Hepatocyte (in vitro differentiated cells): ENCODE data around the gene PDXP. TPM values are rescaled to one million over a fixed set of nuclear protein-coding genes. Genes with fewer than 3 reads are reported as not detected.

Experiments
- DNase-seq: peaks from one replicate; pipeline ENCODE4 v3.0.0-alpha.2; 2016; ENCODE audit warnings: low spot score
- H2AFZ ChIP-seq: fragments of 200-600 bp; sonication (generic); 2 replicates; pipeline ENCODE4 v1.6.0; 2016; ENCODE audit warnings: antibody characterized with exemption, mild to moderate bottlenecking
- H3K27ac ChIP-seq: fragments of 200-600 bp; sonication (generic); 2 replicates; pipeline ENCODE4 v1.5.1; 2016; ENCODE audit warnings: mild to moderate bottlenecking
- H3K27me3 ChIP-seq: fragments of 200-600 bp; sonication (generic); 2 replicates; pipeline ENCODE4 v1.6.1; 2016
- H3K36me3 ChIP-seq: fragments of 200-600 bp; sonication (generic); replicated peaks from 2 replicates; pipeline ENCODE4 v1.5.1; 2016; ENCODE audit warnings: low read depth; ENCODE audit not compliant: insufficient read depth
- H3K4me1 ChIP-seq: fragments of 200-600 bp; sonication (generic); 2 replicates; pipeline ENCODE4 v1.5.1; 2016; ENCODE audit warnings: mild to moderate bottlenecking, moderate library complexity; ENCODE audit not compliant: insufficient read depth
- H3K4me2 ChIP-seq: fragments of 200-600 bp; sonication (generic); 2 replicates; pipeline ENCODE4 v1.6.0; 2016
- H3K4me3 ChIP-seq: fragments of 200-600 bp; sonication (generic); 2 replicates; pipeline ENCODE4 v1.5.1; 2016; ENCODE audit warnings: mild to moderate bottlenecking
- H3K79me2 ChIP-seq: fragments of 200-600 bp; sonication (generic); 2 replicates; pipeline ENCODE4 v1.6.0; 2017; ENCODE audit warnings: mild to moderate bottlenecking
- H3K9me2 ChIP-seq: fragments of 200-600 bp; sonication (generic); replicated peaks from 2 replicates; pipeline ENCODE4 v1.6.0; 2017; ENCODE audit warnings: mild to moderate bottlenecking; ENCODE audit not compliant: insufficient read depth
- H3K9me3 ChIP-seq: fragments of 200-600 bp; sonication (generic); 2 replicates; pipeline ENCODE4 v1.5.1; 2016; ENCODE audit warnings: low read depth, mild to moderate bottlenecking
- H4K20me1 ChIP-seq: fragments of 200-600 bp; sonication (generic); 2 replicates; pipeline ENCODE4 v1.6.0; 2016; ENCODE audit warnings: mild to moderate bottlenecking; ENCODE audit not compliant: insufficient read depth, poor library complexity, severe bottlenecking
- EZH2 ChIP-seq: fragments of 200-600 bp; sonication (generic); IDR thresholded peaks from 2 replicates; pipeline ENCODE4 v1.6.1; 2016; ENCODE audit warnings: antibody characterized with exemption, mild to moderate bottlenecking, borderline replicate concordance
- EZH2phosphoT487 ChIP-seq: fragments of 200-600 bp; sonication (generic); IDR thresholded peaks from one replicate; pipeline ENCODE4 v1.6.1; 2018; ENCODE audit warnings: antibody characterized with exemption, mild to moderate bottlenecking, low read depth, moderate library complexity; ENCODE audit not compliant: unreplicated experiment, severe bottlenecking
- WGBS: methylation state at CpG from one replicate; pipeline ENCODE4 v1.1.6; 2016; ENCODE audit warnings: low lambda C conversion rate; ENCODE audit errors: missing lambda C conversion rate; 5-methylcytosine and 5-hydroxymethylcytosine counted together
- polyA plus RNA-seq: library from polyadenylated mRNA; unstranded; fragments of >200 nt; fragmentation: Nextera tagmentation; extraction: Ambion mirVana; gene quantifications from 2 replicates; pipeline ENCODE4 v1.2.1, GENCODE V29; 2016
- total RNA-seq: library from RNA; depleted of rRNA; stranded (reverse); fragments of >200 nt; gene quantifications from 2 replicates; pipeline ENCODE4 v1.2.3, GENCODE V29; 2014
- TF ChIP-seq, protein P1 (sequence below): fragments of 200-600 bp; sonication (generic); IDR thresholded peaks from 2 replicates; pipeline ENCODE4 v1.5.1; 2016; ENCODE audit warnings: antibody characterized with exemption, mild to moderate bottlenecking; ENCODE audit not compliant: poor library complexity

PDXP gene
- total and polyA plus RNA-seq, 2 experiments from 2014 or later, result 15.0 to 27.6 TPM

DNA sequence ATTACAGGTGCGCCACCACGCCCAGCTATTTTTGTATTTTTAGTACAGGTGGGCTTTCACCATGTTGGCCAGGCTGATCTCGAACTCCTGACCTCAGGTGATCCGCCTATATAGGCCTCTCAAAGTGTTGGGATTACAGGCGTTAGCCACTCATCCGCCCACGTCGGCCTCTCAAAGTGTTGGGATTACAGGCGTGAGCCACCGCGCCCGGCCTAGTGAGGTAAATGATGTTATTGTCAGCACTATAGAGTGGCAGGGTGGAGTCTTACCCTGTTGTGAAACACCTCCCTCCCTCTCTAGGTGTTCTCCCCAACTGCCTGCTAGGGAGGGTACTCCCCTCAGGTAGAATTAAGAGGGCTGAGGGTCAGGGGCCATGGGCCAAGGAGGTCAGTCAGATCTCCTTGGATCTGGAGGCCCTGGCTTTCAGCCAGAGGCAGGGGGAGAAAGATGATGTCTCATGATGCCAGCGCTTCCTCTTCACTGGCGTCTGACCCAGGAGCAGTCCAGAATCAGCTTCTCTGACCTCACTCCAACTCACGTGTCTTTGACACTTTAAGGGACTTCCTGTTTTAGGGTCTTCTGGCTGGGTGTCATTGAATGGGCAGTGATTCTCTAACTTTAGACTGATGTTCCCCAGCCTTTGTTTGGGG is 47.9 kb upstream of the PDXP start:
- Histone ChIP-seq H3K27me3 (no peaks in the 10 kb centered on the region), H3K27ac (peak overlapping the region; percentile 95), H3K4me3 (no peak overlapping the region), H3K9me2 (no peaks in the 10 kb centered on the region), H3K79me2 (peaks cover 28% of the 10 kb centered on the region), H3K4me2 (peak overlapping the region; percentile 94), H2AFZ (no peak overlapping the region), H4K20me1 (no peaks in the 10 kb centered on the region), H3K4me1 (peaks cover 24% of the 10 kb centered on the region), H3K36me3 (no peaks in the 10 kb centered on the region), H3K9me3 (no peaks in the 10 kb centered on the region)
- TF ChIP-seq, protein P1, sequence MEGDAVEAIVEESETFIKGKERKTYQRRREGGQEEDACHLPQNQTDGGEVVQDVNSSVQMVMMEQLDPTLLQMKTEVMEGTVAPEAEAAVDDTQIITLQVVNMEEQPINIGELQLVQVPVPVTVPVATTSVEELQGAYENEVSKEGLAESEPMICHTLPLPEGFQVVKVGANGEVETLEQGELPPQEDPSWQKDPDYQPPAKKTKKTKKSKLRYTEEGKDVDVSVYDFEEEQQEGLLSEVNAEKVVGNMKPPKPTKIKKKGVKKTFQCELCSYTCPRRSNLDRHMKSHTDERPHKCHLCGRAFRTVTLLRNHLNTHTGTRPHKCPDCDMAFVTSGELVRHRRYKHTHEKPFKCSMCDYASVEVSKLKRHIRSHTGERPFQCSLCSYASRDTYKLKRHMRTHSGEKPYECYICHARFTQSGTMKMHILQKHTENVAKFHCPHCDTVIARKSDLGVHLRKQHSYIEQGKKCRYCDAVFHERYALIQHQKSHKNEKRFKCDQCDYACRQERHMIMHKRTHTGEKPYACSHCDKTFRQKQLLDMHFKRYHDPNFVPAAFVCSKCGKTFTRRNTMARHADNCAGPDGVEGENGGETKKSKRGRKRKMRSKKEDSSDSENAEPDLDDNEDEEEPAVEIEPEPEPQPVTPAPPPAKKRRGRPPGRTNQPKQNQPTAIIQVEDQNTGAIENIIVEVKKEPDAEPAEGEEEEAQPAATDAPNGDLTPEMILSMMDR, result no peak
- TF ChIP-seq EZH2phosphoT487 (no peak), EZH2 (no peak)
- no peak for DNase-seq
- 90% methylated on average over 15 of the region's 15 CpGs for WGBS

DNA sequence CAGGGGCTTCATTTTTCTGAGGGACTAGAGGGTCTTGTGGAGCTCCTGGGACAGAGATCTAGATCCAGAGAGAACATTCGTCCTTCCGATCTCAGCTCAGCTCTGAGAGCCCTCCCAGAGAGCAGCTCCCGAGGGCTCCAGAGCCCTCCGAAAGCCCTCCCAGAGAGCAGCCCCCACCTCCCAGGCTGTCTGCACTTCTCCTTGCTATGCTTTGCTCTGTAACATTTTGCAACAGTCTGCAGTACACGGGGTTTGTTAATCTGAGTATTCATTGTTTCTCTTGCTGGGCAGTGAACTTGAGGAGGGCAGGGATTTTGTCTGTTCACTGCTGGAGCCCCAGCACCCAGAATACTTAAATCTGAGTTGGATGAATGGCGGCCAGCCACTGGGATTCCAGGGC is 47.3 kb upstream of the PDXP start:
- Histone ChIP-seq H3K27me3 (no peaks in the 10 kb centered on the region), H3K79me2 (peaks cover 28% of the 10 kb centered on the region), H4K20me1 (no peaks in the 10 kb centered on the region), H3K4me2 (no peak overlapping the region), H3K4me1 (peaks cover 24% of the 10 kb centered on the region), H2AFZ (no peak overlapping the region), H3K36me3 (no peaks in the 10 kb centered on the region), H3K4me3 (no peak overlapping the region), H3K9me3 (no peaks in the 10 kb centered on the region), H3K9me2 (no peaks in the 10 kb centered on the region), H3K27ac (no peak overlapping the region)
- TF ChIP-seq, protein P1, result no peak
- 92% methylated on average over 6 of the region's 6 CpGs for WGBS
- peak; percentile 3 for DNase-seq

DNA sequence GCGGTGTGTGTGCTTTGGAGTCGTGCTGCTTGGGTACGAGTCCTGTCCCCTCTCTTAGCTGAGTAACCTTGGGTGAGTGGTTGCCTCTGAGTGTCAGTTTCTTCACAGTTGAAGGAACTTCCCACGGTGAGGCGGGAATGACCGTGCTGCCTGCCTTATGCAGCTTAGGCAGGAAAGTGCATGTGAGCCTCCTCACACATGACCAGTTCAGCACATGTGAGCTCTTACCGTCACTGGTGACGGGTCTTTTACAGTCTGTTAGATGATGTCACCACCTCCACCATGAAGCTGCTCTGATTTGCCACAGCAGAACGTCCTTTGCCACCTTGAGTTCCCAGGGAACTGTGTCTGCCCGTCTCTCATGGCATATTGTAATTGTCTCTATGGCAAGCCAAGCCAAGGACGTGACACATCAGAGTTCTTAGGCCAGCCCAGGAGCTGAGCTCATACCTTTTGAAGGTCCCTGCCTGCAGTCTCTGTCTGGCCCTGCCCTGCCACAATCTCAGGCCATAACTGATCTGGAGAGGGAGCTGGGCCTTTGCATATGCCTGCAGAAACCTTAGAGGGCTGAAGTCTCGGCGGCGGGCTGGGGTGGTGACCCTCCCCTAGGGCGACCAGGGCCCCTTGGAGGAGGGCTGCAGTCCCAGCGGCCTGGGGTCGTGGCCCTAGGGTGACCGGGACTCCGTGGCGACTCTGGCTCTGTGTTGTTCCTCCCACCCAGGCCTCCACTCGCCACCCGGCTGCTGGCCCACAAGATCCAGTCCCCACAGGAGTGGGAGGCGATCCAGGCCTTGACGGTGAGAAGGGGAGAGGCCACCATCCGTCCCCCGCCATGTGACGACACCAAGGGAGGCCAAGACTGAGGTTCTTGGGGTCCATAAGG is 42.1 kb upstream of the PDXP start:
- 96% methylated on average over 27 of the region's 27 CpGs for whole genome bisulfite sequencing
- no peaks in the 10 kb centered on the region for H3K27me3 ChIP-seq
- no peaks in the 10 kb centered on the region for H3K9me2 ChIP-seq
- H3K79me2 ChIP-seq, result peaks cover 5% of the 10 kb centered on the region
- no peaks in the 10 kb centered on the region for H3K4me1 ChIP-seq
- TF ChIP-seq EZH2phosphoT487 (no peak), EZH2 (no peak)
- TF ChIP-seq, protein P1, result no peak
- H4K20me1 ChIP-seq, result no peaks in the 10 kb centered on the region
- no peak overlapping the region for H3K4me3 ChIP-seq
- no peak for DNase-seq
- no peak overlapping the region for H3K27ac ChIP-seq
- no peak overlapping the region for H3K4me2 ChIP-seq
- no peaks in the 10 kb centered on the region for H3K36me3 ChIP-seq
- H3K9me3 ChIP-seq, result no peaks in the 10 kb centered on the region
- H2AFZ ChIP-seq, result no peak overlapping the region
